ENCODE measurements around the gene GRIK2.

The GRIK2 gene

GRCh38 chr6:101392586-101393230, 800 bp upstream of the GRIK2 start:
- H3K9ac ChIP-seq (ENCODE audit: low read depth, low read length) = no peak overlapping the region

GRCh38 chr6:101393829-101394251, 332 bp downstream of the GRIK2 start:
- no peak overlapping the region for H3K9ac ChIP-seq (ENCODE audit: low read depth, low read length)
- H3K4me1 ChIP-seq (ENCODE audit: control insufficient read depth, insufficient read depth, low read length) = peaks cover 5% of the 10 kb centered on the region
- H3K9me3 ChIP-seq (ENCODE audit: control insufficient read depth, insufficient read depth, low read length) = no peaks in the 10 kb centered on the region
- H3K36me3 ChIP-seq (ENCODE audit: control insufficient read depth, insufficient read depth, low read length) = no peaks in the 10 kb centered on the region
- H3K27me3 ChIP-seq (ENCODE audit: control insufficient read depth, insufficient read depth, low read length) = peaks cover 69% of the 10 kb centered on the region
- H3K4me3 ChIP-seq (ENCODE audit: low read depth, low read length) = peak overlapping the region; percentile 63

More at GRCh38 chr6:101392586-101393230, 800 bp upstream of the GRIK2 start:
- H3K4me1 ChIP-seq (ENCODE audit: control insufficient read depth, insufficient read depth, low read length) = peaks cover 4% of the 10 kb centered on the region
- no peaks in the 10 kb centered on the region for H3K36me3 ChIP-seq (ENCODE audit: control insufficient read depth, insufficient read depth, low read length)
- peak overlapping the region; percentile 63 for H3K4me3 ChIP-seq (ENCODE audit: low read depth, low read length)
- H3K9me3 ChIP-seq (ENCODE audit: control insufficient read depth, insufficient read depth, low read length) = no peaks in the 10 kb centered on the region
- H3K27me3 ChIP-seq (ENCODE audit: control insufficient read depth, insufficient read depth, low read length) = peaks cover 58% of the 10 kb centered on the region

GRCh38 chr6:101394936-101395335, 1.4 kb downstream of the GRIK2 start:
- Histone ChIP-seq H3K27me3 (ENCODE audit: control insufficient read depth, insufficient read depth, low read length) (peaks cover 80% of the 10 kb centered on the region), H3K36me3 (ENCODE audit: control insufficient read depth, insufficient read depth, low read length) (no peaks in the 10 kb centered on the region), H3K4me1 (ENCODE audit: control insufficient read depth, insufficient read depth, low read length) (peaks cover 6% of the 10 kb centered on the region), H3K4me3 (ENCODE audit: low read depth, low read length) (peak overlapping the region; percentile 10), H3K9ac (ENCODE audit: low read depth, low read length) (no peak overlapping the region), H3K9me3 (ENCODE audit: control insufficient read depth, insufficient read depth, low read length) (no peaks in the 10 kb centered on the region)

GRCh38 chr6:101395345-101395744, 1.8 kb downstream of the GRIK2 start:
- no peaks in the 10 kb centered on the region for H3K36me3 ChIP-seq (ENCODE audit: control insufficient read depth, insufficient read depth, low read length)
- H3K9me3 ChIP-seq (ENCODE audit: control insufficient read depth, insufficient read depth, low read length) = no peaks in the 10 kb centered on the region
- H3K9ac ChIP-seq (ENCODE audit: low read depth, low read length) = no peak overlapping the region
- H3K4me3 ChIP-seq (ENCODE audit: low read depth, low read length) = no peak overlapping the region
- peaks cover 9% of the 10 kb centered on the region for H3K4me1 ChIP-seq (ENCODE audit: control insufficient read depth, insufficient read depth, low read length)
- H3K27me3 ChIP-seq (ENCODE audit: control insufficient read depth, insufficient read depth, low read length) = peaks cover 82% of the 10 kb centered on the region

GRCh38 chr6:101396548-101397173, 3.2 kb downstream of the GRIK2 start:
- Histone ChIP-seq H3K9ac (ENCODE audit: low read depth, low read length) (no peak overlapping the region), H3K4me1 (ENCODE audit: control insufficient read depth, insufficient read depth, low read length) (peaks cover 10% of the 10 kb centered on the region), H3K4me3 (ENCODE audit: low read depth, low read length) (no peak overlapping the region), H3K9me3 (ENCODE audit: control insufficient read depth, insufficient read depth, low read length) (no peaks in the 10 kb centered on the region), H3K36me3 (ENCODE audit: control insufficient read depth, insufficient read depth, low read length) (no peaks in the 10 kb centered on the region), H3K27me3 (ENCODE audit: control insufficient read depth, insufficient read depth, low read length) (peaks cover 82% of the 10 kb centered on the region)

GRCh38 chr6:101397199-101397598, 3.7 kb downstream of the GRIK2 start:
- H3K9ac ChIP-seq (ENCODE audit: low read depth, low read length) = no peak overlapping the region
- H3K27me3 ChIP-seq (ENCODE audit: control insufficient read depth, insufficient read depth, low read length) = peaks cover 78% of the 10 kb centered on the region
- H3K4me3 ChIP-seq (ENCODE audit: low read depth, low read length) = no peak overlapping the region
- H3K9me3 ChIP-seq (ENCODE audit: control insufficient read depth, insufficient read depth, low read length) = no peaks in the 10 kb centered on the region
- peaks cover 10% of the 10 kb centered on the region for H3K4me1 ChIP-seq (ENCODE audit: control insufficient read depth, insufficient read depth, low read length)
- no peaks in the 10 kb centered on the region for H3K36me3 ChIP-seq (ENCODE audit: control insufficient read depth, insufficient read depth, low read length)

- H3K27me3 ChIP-seq (ENCODE audit: control insufficient read depth, insufficient read depth, low read length) = peaks cover 77% of the 10 kb centered on the region
Observed at GRCh38 chr6:101398716-101399615, 5.5 kb downstream of the GRIK2 start.

GRCh38 chr6:101399616-101400162, 6.2 kb downstream of the GRIK2 start:
- H3K9ac ChIP-seq (ENCODE audit: low read depth, low read length) = no peak overlapping the region
- no peaks in the 10 kb centered on the region for H3K36me3 ChIP-seq (ENCODE audit: control insufficient read depth, insufficient read depth, low read length)
- peaks cover 19% of the 10 kb centered on the region for H3K4me1 ChIP-seq (ENCODE audit: control insufficient read depth, insufficient read depth, low read length)
- H3K27me3 ChIP-seq (ENCODE audit: control insufficient read depth, insufficient read depth, low read length) = peaks cover 77% of the 10 kb centered on the region
- no peaks in the 10 kb centered on the region for H3K9me3 ChIP-seq (ENCODE audit: control insufficient read depth, insufficient read depth, low read length)
- H3K4me3 ChIP-seq (ENCODE audit: low read depth, low read length) = peak overlapping the region; percentile 67

More at GRCh38 chr6:101398716-101399615, 5.5 kb downstream of the GRIK2 start:
- Histone ChIP-seq H3K9ac (ENCODE audit: low read depth, low read length) (no peak overlapping the region), H3K9me3 (ENCODE audit: control insufficient read depth, insufficient read depth, low read length) (no peaks in the 10 kb centered on the region), H3K4me3 (ENCODE audit: low read depth, low read length) (peak overlapping the region; percentile 67), H3K36me3 (ENCODE audit: control insufficient read depth, insufficient read depth, low read length) (no peaks in the 10 kb centered on the region), H3K4me1 (ENCODE audit: control insufficient read depth, insufficient read depth, low read length) (peaks cover 17% of the 10 kb centered on the region)

GRCh38 chr6:101400326-101401135, 7.0 kb downstream of the GRIK2 start:
- Histone ChIP-seq H3K9ac (ENCODE audit: low read depth, low read length) (no peak overlapping the region), H3K27me3 (ENCODE audit: control insufficient read depth, insufficient read depth, low read length) (peaks cover 73% of the 10 kb centered on the region), H3K36me3 (ENCODE audit: control insufficient read depth, insufficient read depth, low read length) (no peaks in the 10 kb centered on the region), H3K9me3 (ENCODE audit: control insufficient read depth, insufficient read depth, low read length) (no peaks in the 10 kb centered on the region), H3K4me1 (ENCODE audit: control insufficient read depth, insufficient read depth, low read length) (peaks cover 19% of the 10 kb centered on the region), H3K4me3 (ENCODE audit: low read depth, low read length) (peak overlapping the region; percentile 67)

GRCh38 chr6:101401171-101401570, 7.7 kb downstream of the GRIK2 start:
- Histone ChIP-seq H3K9me3 (ENCODE audit: control insufficient read depth, insufficient read depth, low read length) (no peaks in the 10 kb centered on the region), H3K4me1 (ENCODE audit: control insufficient read depth, insufficient read depth, low read length) (peaks cover 19% of the 10 kb centered on the region), H3K9ac (ENCODE audit: low read depth, low read length) (no peak overlapping the region), H3K27me3 (ENCODE audit: control insufficient read depth, insufficient read depth, low read length) (peaks cover 67% of the 10 kb centered on the region), H3K36me3 (ENCODE audit: control insufficient read depth, insufficient read depth, low read length) (no peaks in the 10 kb centered on the region), H3K4me3 (ENCODE audit: low read depth, low read length) (peak overlapping the region; percentile 73)

All from iPS-15b (cell line).